Neural cell (in vitro differentiated cells): Measurements from ENCODE around the gene B4GALNT3. TPM values are rescaled to one million over a fixed set of nuclear protein-coding genes. Genes with fewer than 3 reads are reported as not detected.

Experiments
- H2AFZ ChIP-seq: fragments of 200-600, 300-800 bp; sonication (generic), shearing (Covaris generic); 2 replicates; pipeline ENCODE4 v1.6.0; 2014; ENCODE audit warnings: low read depth, mild to moderate bottlenecking, antibody characterized with exemption, low read length, moderate library complexity
- H3F3A ChIP-seq: fragments of 200-600 bp; shearing (Covaris generic); 2 replicates; pipeline ENCODE4 v1.6.1; 2016; ENCODE audit warnings: mild to moderate bottlenecking, moderate library complexity, mixed read lengths, antibody characterized with exemption, low read length; ENCODE audit not compliant: insufficient read depth, poor library complexity, severe bottlenecking
- H3K27ac ChIP-seq: fragments of 200-600, 300-800 bp; sonication (generic), shearing (Covaris generic); 2 replicates; pipeline ENCODE4 v1.5.1; 2014; ENCODE audit warnings: mild to moderate bottlenecking, low read length, moderate library complexity
- H3K27me3 ChIP-seq: fragments of 300-800, 200-600 bp; sonication (generic), shearing (Covaris generic); 2 replicates; pipeline ENCODE4 v1.6.0; 2014; ENCODE audit warnings: mild to moderate bottlenecking, low read depth, low read length, moderate library complexity; ENCODE audit not compliant: insufficient read depth
- H3K36me3 ChIP-seq: fragments of 300-800, 200-600 bp; sonication (generic), shearing (Covaris generic); 2 replicates; pipeline ENCODE4 v1.5.1; 2014; ENCODE audit warnings: mild to moderate bottlenecking, antibody characterized with exemption, low read length, moderate library complexity; ENCODE audit not compliant: insufficient read depth
- H3K4me2 ChIP-seq: fragments of 300-800, 200-600 bp; sonication (generic), shearing (Covaris generic); 2 replicates; pipeline ENCODE4 v1.6.0; 2014; ENCODE audit warnings: mild to moderate bottlenecking, low read length
- H3K4me3 ChIP-seq: fragments of 300-800, 200-600 bp; sonication (generic), shearing (Covaris generic); 2 replicates; pipeline ENCODE4 v1.5.1; 2014; ENCODE audit warnings: mild to moderate bottlenecking, low read length, moderate library complexity
- H3K79me2 ChIP-seq: fragments of 200-600 bp; shearing (Covaris generic); replicated peaks from 2 replicates; pipeline ENCODE4 v1.6.0; 2014; ENCODE audit warnings: mild to moderate bottlenecking, low read length, moderate library complexity; ENCODE audit not compliant: insufficient read depth
- H3K9ac ChIP-seq: fragments of 300-800, 200-600 bp; sonication (generic), shearing (Covaris generic); 2 replicates; pipeline ENCODE4 v1.6.1; 2016; ENCODE audit warnings: mild to moderate bottlenecking, low read length, mixed read lengths
- H3K9me2 ChIP-seq: fragments of 200-600 bp; shearing (Covaris generic); 2 replicates; pipeline ENCODE4 v1.6.1; 2016; ENCODE audit warnings: mild to moderate bottlenecking, low read length, mixed read lengths; ENCODE audit not compliant: insufficient read depth
- H3K9me3 ChIP-seq: fragments of 200-600, 300-800 bp; sonication (generic), shearing (Covaris generic); 2 replicates; pipeline ENCODE4 v1.6.1; 2016; ENCODE audit warnings: mild to moderate bottlenecking, mixed run types, low read length, moderate library complexity, mixed read lengths
- H4K20me1 ChIP-seq: fragments of 200-600 bp; shearing (Covaris generic); 2 replicates; pipeline ENCODE4 v1.6.1; 2016; ENCODE audit warnings: mild to moderate bottlenecking, mixed run types; ENCODE audit not compliant: insufficient read depth
- EP300 ChIP-seq: fragments of 450-650 bp; conservative IDR thresholded peaks from 2 replicates; pipeline ENCODE4 v1.6.1; 2014; ENCODE audit warnings: antibody characterized with exemption, mild to moderate bottlenecking, moderate library complexity; ENCODE audit not compliant: poor library complexity, severe bottlenecking
- EZH2 ChIP-seq: fragments of 200-600, 300-800 bp; shearing (Covaris generic), sonication (generic); IDR thresholded peaks from 2 replicates; pipeline ENCODE4 v1.6.1; 2014; ENCODE audit warnings: antibody characterized with exemption, low read length, borderline replicate concordance, mild to moderate bottlenecking; ENCODE audit not compliant: insufficient read depth, poor library complexity, severe bottlenecking
- MXI1 ChIP-seq: fragments of 450-650 bp; conservative IDR thresholded peaks from 2 replicates; pipeline ENCODE4 v1.6.1; 2014; ENCODE audit warnings: antibody characterized with exemption, mild to moderate bottlenecking; ENCODE audit not compliant: poor library complexity, severe bottlenecking
- POLR2AphosphoS5 ChIP-seq: IDR thresholded peaks from 2 replicates; pipeline ENCODE4 v1.6.1; 2012
- RAD21 ChIP-seq: fragments of 450-650 bp; conservative IDR thresholded peaks from 2 replicates; pipeline ENCODE4 v1.6.1; 2014; ENCODE audit warnings: antibody characterized with exemption, mild to moderate bottlenecking, moderate library complexity
- SMC3 ChIP-seq: fragments of 450-650 bp; conservative IDR thresholded peaks from 2 replicates; pipeline ENCODE4 v1.6.1; 2014; ENCODE audit warnings: antibody characterized with exemption, mild to moderate bottlenecking, moderate library complexity; ENCODE audit not compliant: poor library complexity
- TAF1 ChIP-seq: IDR thresholded peaks from 2 replicates; pipeline ENCODE4 v1.6.1; 2012; ENCODE audit warnings: low read depth
- polyA plus RNA-seq: library from polyadenylated mRNA; depleted of rRNA; stranded (reverse); fragments of >200 nt; gene quantifications from 2 replicates; pipeline ENCODE4 v1.2.3, GENCODE V29; 2014
- TF ChIP-seq, protein P1 (sequence below): IDR thresholded peaks from 2 replicates; pipeline ENCODE4 v1.6.1; 2012; ENCODE audit warnings: borderline replicate concordance
- TF ChIP-seq, protein P2 (sequence below): fragments of 450-650 bp; IDR thresholded peaks from 2 replicates; pipeline ENCODE4 v1.5.1; 2014; ENCODE audit warnings: antibody characterized with exemption, mild to moderate bottlenecking, moderate library complexity; ENCODE audit not compliant: poor library complexity, severe bottlenecking

The B4GALNT3 gene
- polyA plus RNA-seq, 1 donor from 2014 or later = 6.7 TPM

DNA sequence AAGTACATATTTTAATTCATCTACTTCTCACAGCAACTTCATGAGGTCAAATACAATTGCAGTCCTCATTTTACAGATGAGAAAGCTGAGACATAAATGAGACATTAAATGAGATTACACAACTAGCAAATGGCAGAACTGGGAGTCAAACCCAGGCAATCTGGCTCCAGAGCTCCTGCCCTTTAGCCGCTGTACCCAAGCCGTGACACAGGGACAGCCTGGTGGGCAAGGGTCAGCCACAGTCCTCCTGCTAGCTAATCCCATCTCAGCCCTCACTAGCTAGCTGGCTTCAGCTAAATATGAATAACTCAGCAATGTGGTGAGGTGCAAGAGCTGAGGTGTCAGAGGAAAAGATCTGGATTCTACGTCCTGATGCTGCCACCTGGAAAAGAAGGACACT, 148.7 kb downstream of the B4GALNT3 start:
- H3K27ac ChIP-seq = no peak overlapping the region
- H3K27me3 ChIP-seq = no peaks in the 10 kb centered on the region

DNA sequence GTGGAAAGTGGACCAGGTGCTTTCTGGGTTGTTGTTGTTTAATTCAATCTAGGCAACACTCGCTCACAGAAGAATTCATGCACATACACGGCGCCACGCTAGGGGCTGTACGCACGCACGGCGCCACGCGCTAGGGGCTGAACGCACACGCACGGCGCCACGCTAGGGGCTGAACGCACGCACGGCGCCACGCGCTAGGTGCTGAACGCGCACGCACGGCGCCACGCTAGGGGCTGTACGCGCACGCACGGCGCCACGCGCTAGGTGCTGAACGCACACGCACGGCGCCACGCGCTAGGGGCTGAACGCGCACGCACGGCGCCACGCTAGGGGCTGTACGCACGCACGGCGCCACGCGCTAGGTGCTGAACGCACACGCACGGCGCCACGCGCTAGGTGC, 149.2 kb downstream of the B4GALNT3 start:
- Histone ChIP-seq H3F3A (no peaks in the 10 kb centered on the region), H3K9me3 (no peaks in the 10 kb centered on the region), H3K9ac (no peak overlapping the region), H4K20me1 (no peaks in the 10 kb centered on the region), H3K4me2 (no peak overlapping the region), H3K36me3 (no peaks in the 10 kb centered on the region), H3K27ac (no peak overlapping the region), H3K79me2 (no peaks in the 10 kb centered on the region), H2AFZ (no peak overlapping the region), H3K9me2 (no peaks in the 10 kb centered on the region), H3K27me3 (no peaks in the 10 kb centered on the region), H3K4me3 (no peak overlapping the region)
- no peak for TF ChIP-seq POLR2AphosphoS5
- no peak for TF ChIP-seq SMC3

More for the DNA sequence above, 148.7 kb downstream of the B4GALNT3 start:
- no peak overlapping the region for H3K9ac ChIP-seq
- no peak overlapping the region for H3K4me2 ChIP-seq
- no peak overlapping the region for H3K4me3 ChIP-seq
- TF ChIP-seq, protein P1, sequence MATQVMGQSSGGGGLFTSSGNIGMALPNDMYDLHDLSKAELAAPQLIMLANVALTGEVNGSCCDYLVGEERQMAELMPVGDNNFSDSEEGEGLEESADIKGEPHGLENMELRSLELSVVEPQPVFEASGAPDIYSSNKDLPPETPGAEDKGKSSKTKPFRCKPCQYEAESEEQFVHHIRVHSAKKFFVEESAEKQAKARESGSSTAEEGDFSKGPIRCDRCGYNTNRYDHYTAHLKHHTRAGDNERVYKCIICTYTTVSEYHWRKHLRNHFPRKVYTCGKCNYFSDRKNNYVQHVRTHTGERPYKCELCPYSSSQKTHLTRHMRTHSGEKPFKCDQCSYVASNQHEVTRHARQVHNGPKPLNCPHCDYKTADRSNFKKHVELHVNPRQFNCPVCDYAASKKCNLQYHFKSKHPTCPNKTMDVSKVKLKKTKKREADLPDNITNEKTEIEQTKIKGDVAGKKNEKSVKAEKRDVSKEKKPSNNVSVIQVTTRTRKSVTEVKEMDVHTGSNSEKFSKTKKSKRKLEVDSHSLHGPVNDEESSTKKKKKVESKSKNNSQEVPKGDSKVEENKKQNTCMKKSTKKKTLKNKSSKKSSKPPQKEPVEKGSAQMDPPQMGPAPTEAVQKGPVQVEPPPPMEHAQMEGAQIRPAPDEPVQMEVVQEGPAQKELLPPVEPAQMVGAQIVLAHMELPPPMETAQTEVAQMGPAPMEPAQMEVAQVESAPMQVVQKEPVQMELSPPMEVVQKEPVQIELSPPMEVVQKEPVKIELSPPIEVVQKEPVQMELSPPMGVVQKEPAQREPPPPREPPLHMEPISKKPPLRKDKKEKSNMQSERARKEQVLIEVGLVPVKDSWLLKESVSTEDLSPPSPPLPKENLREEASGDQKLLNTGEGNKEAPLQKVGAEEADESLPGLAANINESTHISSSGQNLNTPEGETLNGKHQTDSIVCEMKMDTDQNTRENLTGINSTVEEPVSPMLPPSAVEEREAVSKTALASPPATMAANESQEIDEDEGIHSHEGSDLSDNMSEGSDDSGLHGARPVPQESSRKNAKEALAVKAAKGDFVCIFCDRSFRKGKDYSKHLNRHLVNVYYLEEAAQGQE = no peak
- TF ChIP-seq EP300 (no peak), RAD21 (no peak), SMC3 (no peak), TAF1 (no peak), MXI1 (no peak), EZH2 (no peak), POLR2AphosphoS5 (no peak)
- TF ChIP-seq, protein P2, sequence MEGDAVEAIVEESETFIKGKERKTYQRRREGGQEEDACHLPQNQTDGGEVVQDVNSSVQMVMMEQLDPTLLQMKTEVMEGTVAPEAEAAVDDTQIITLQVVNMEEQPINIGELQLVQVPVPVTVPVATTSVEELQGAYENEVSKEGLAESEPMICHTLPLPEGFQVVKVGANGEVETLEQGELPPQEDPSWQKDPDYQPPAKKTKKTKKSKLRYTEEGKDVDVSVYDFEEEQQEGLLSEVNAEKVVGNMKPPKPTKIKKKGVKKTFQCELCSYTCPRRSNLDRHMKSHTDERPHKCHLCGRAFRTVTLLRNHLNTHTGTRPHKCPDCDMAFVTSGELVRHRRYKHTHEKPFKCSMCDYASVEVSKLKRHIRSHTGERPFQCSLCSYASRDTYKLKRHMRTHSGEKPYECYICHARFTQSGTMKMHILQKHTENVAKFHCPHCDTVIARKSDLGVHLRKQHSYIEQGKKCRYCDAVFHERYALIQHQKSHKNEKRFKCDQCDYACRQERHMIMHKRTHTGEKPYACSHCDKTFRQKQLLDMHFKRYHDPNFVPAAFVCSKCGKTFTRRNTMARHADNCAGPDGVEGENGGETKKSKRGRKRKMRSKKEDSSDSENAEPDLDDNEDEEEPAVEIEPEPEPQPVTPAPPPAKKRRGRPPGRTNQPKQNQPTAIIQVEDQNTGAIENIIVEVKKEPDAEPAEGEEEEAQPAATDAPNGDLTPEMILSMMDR = no peak
- H3F3A ChIP-seq = no peaks in the 10 kb centered on the region
- H3K79me2 ChIP-seq = no peaks in the 10 kb centered on the region
- no peaks in the 10 kb centered on the region for H3K9me3 ChIP-seq
- no peaks in the 10 kb centered on the region for H4K20me1 ChIP-seq
- no peaks in the 10 kb centered on the region for H3K36me3 ChIP-seq
- H2AFZ ChIP-seq = no peak overlapping the region
- H3K9me2 ChIP-seq = no peaks in the 10 kb centered on the region

DNA sequence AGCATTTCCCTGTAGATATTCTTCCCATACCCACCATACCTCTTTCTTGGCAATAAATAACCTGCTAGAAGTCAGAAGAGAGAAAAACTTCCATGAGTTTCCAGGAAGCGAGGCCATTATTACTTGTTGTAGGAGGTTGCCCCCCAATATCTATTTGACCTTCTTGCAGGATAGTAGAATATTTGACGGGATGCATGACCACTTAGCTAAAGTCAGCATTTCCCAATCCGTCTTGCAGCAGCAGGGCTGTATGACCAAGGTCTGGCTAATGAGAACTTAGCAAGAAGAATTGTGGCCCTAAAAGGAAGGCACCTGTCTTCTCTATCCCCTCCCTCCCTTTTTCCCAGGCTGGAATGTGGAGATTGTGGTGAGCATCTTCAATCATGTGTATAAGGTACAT, 152.0 kb downstream of the B4GALNT3 start:
- H4K20me1 ChIP-seq = no peaks in the 10 kb centered on the region

More for the DNA sequence above, 152.0 kb downstream of the B4GALNT3 start:
- H3F3A ChIP-seq = no peaks in the 10 kb centered on the region
- no peak overlapping the region for H3K27ac ChIP-seq
- H3K4me3 ChIP-seq = no peak overlapping the region
- H3K9me2 ChIP-seq = no peaks in the 10 kb centered on the region
- H3K9ac ChIP-seq = no peak overlapping the region
- no peaks in the 10 kb centered on the region for H3K9me3 ChIP-seq
- no peak overlapping the region for H2AFZ ChIP-seq
- H3K36me3 ChIP-seq = no peaks in the 10 kb centered on the region
- no peaks in the 10 kb centered on the region for H3K27me3 ChIP-seq
- H3K4me2 ChIP-seq = no peak overlapping the region
- H3K79me2 ChIP-seq = no peaks in the 10 kb centered on the region
- TF ChIP-seq, protein P1 = no peak
- TF ChIP-seq MXI1 = no peak
- no peak for TF ChIP-seq RAD21
- TF ChIP-seq, protein P2 = no peak
- no peak for TF ChIP-seq POLR2AphosphoS5
- no peak for TF ChIP-seq SMC3
- no peak for TF ChIP-seq TAF1
- no peak for TF ChIP-seq EP300
